ENCODE data around the gene LRRC8B.

Gene LRRC8B

GRCh38 chr1:89530444-89531089 lies 5.9 kb downstream of the LRRC8B start:
- ChIA-PET POLR2A (no interaction called here), CTCF (interaction anchor here (1.2 to 1.8 kb wide), 2 partner anchors 9 to 20 kb away, joined by 4 read pairs; no protein-coding TSS in a partner anchor)
- peaks cover 0 to 3% (median 0%) of the 10 kb centered on the region in 5 experiments for H3K9me3 ChIP-seq (ENCODE audit: control extremely low read depth in 1 of 5, control insufficient read depth in 4 of 5, insufficient read depth in 2 of 5, low read depth in 1 of 5, low read length in 4 of 5)
- 81% methylated on average over 7 of the region's 8 CpGs for WGBS (ENCODE audit: insufficient coverage)
- H3K4me3 ChIP-seq (ENCODE audit: control insufficient read depth in 1 of 7, extremely low read depth in 1 of 7, insufficient read depth in 4 of 7, low read depth in 2 of 7, low read length in 6 of 7) = no peak overlapping the region
- H3K36me3 ChIP-seq (ENCODE audit: control insufficient read depth in 4 of 4, insufficient read depth in 4 of 4, low read length in 3 of 4) = peaks cover 2 to 21% (median 6%) of the 10 kb centered on the region in 4 experiments
- peaks cover 4 to 46% (median 25%) of the 10 kb centered on the region in 4 experiments for H3K4me1 ChIP-seq (ENCODE audit: control extremely low read depth in 1 of 4, control insufficient read depth in 4 of 4, insufficient read depth in 4 of 4, low read length in 3 of 4)
- DNase-seq = no peak
- peak overlapping the region in 1 of 2 experiments; percentile 17 for H3K27ac ChIP-seq (ENCODE audit: insufficient read depth in 1 of 2, low read depth in 1 of 2, low read length in 2 of 2, poor library complexity in 1 of 2, severe bottlenecking in 2 of 2)
- H3K27me3 ChIP-seq (replicated peaks in 2 of 5; ENCODE audit: control insufficient read depth in 4 of 5, insufficient read depth in 5 of 5, low read length in 4 of 5) = no peaks in the 10 kb centered on the region

DNA sequence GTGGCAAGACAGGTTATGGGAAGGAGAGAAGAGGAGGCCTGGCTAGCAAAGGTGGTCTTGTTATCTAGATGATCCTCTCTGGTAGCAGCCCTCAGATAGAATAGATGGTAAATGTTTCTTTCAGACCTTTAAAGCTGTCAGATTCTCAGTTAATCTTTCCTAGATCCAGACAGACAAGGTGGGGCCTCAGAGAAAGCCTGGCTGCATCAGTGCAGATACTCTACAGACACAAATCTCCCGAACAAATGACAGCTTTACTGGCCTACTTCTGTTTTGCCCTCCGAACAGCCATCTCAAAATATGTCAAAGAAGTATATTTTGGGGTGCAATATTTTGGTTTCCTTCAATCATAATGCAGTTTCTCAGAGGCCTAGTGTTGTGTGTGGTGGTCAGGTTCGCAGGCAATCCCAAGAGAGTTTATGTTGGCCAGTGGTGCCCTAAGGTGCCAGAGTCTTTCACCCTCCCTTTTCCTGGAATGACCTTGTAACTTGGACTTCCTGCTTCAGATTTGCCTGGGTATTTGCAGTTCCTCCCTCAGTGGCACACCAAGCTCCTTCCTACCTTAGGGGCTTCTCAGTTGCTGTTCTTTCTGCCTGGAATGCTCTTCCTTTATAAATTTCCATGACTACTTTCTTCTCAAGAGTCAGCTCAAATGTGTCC lies 7.0 kb downstream of the LRRC8B start:
- peaks cover 0 to 3% (median 0%) of the 10 kb centered on the region in 5 experiments for H3K9me3 ChIP-seq (ENCODE audit: control extremely low read depth in 1 of 5, control insufficient read depth in 4 of 5, insufficient read depth in 2 of 5, low read depth in 1 of 5, low read length in 4 of 5)
- no peak for DNase-seq
- WGBS (ENCODE audit: insufficient coverage) = 100% methylated on average over 1 of the region's 3 CpGs
- H3K4me1 ChIP-seq (ENCODE audit: control extremely low read depth in 1 of 4, control insufficient read depth in 4 of 4, insufficient read depth in 4 of 4, low read length in 3 of 4) = peaks cover 0 to 46% (median 21%) of the 10 kb centered on the region in 4 experiments
- H3K27ac ChIP-seq (ENCODE audit: insufficient read depth in 1 of 2, low read depth in 1 of 2, low read length in 2 of 2, poor library complexity in 1 of 2, severe bottlenecking in 2 of 2) = no peak overlapping the region
- ChIA-PET POLR2A (no interaction called here), CTCF (interaction anchor here (1.2 to 1.8 kb wide), 5 partner anchors 9 to 58 kb away, joined by 3 to 4 read pairs (median 4); no protein-coding TSS in a partner anchor)
- no peak overlapping the region for H3K4me3 ChIP-seq (ENCODE audit: control insufficient read depth in 1 of 7, extremely low read depth in 1 of 7, insufficient read depth in 4 of 7, low read depth in 2 of 7, low read length in 6 of 7)
- H3K36me3 ChIP-seq (ENCODE audit: control insufficient read depth in 4 of 4, insufficient read depth in 4 of 4, low read length in 3 of 4) = peaks cover 2 to 21% (median 6%) of the 10 kb centered on the region in 4 experiments
- H3K27me3 ChIP-seq (replicated peaks in 2 of 5; ENCODE audit: control insufficient read depth in 4 of 5, insufficient read depth in 5 of 5, low read length in 4 of 5) = no peaks in the 10 kb centered on the region

DNA sequence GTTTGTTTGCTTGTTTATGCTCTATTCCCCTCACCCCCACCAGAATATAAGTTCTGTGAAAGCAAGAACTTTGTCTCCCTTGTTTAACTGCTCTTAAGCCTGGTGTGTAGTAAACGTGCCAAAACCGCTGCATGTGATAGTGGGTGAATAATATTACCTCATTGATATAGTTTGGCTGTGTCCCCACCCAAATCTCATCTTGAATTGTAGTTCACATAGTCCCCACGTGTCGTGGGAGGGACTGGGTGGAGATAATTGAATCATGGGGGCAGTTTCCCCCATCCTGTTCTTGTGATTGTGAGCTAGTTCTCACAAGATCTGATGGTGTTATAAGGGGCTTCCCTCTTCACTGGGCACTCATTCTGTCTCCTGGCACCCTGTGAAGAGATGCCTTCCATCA lies 7.6 kb downstream of the LRRC8B start:
- no peak for DNase-seq
- H3K9me3 ChIP-seq (ENCODE audit: control extremely low read depth in 1 of 5, control insufficient read depth in 4 of 5, insufficient read depth in 2 of 5, low read depth in 1 of 5, low read length in 4 of 5) = peaks cover 0 to 3% (median 0%) of the 10 kb centered on the region in 5 experiments
- 100% methylated on average over 2 of the region's 4 CpGs for WGBS (ENCODE audit: insufficient coverage)
- peaks cover 2 to 21% (median 6%) of the 10 kb centered on the region in 4 experiments for H3K36me3 ChIP-seq (ENCODE audit: control insufficient read depth in 4 of 4, insufficient read depth in 4 of 4, low read length in 3 of 4)
- ChIA-PET POLR2A (no interaction called here), CTCF (interaction anchor here (1.2 to 1.8 kb wide), 5 partner anchors 8 to 58 kb away, joined by 3 to 4 read pairs (median 4); no protein-coding TSS in a partner anchor)
- no peak overlapping the region for H3K27ac ChIP-seq (ENCODE audit: insufficient read depth in 1 of 2, low read depth in 1 of 2, low read length in 2 of 2, poor library complexity in 1 of 2, severe bottlenecking in 2 of 2)
- H3K27me3 ChIP-seq (replicated peaks in 2 of 5; ENCODE audit: control insufficient read depth in 4 of 5, insufficient read depth in 5 of 5, low read length in 4 of 5) = no peaks in the 10 kb centered on the region
- peaks cover 0 to 46% (median 21%) of the 10 kb centered on the region in 4 experiments for H3K4me1 ChIP-seq (ENCODE audit: control extremely low read depth in 1 of 4, control insufficient read depth in 4 of 4, insufficient read depth in 4 of 4, low read length in 3 of 4)
- no peak overlapping the region for H3K4me3 ChIP-seq (ENCODE audit: control insufficient read depth in 1 of 7, extremely low read depth in 1 of 7, insufficient read depth in 4 of 7, low read depth in 2 of 7, low read length in 6 of 7)

- no peak overlapping the region for H3K4me3 ChIP-seq (ENCODE audit: control insufficient read depth in 1 of 7, extremely low read depth in 1 of 7, insufficient read depth in 4 of 7, low read depth in 2 of 7, low read length in 6 of 7)
- ChIA-PET CTCF (interaction anchor here (1.4 kb wide), 1 partner anchor 8 kb away, joined by 3 read pairs; no protein-coding TSS in a partner anchor), POLR2A (no interaction called here)
- H3K36me3 ChIP-seq (ENCODE audit: control insufficient read depth in 4 of 4, insufficient read depth in 4 of 4, low read length in 3 of 4) = peaks cover 2 to 21% (median 6%) of the 10 kb centered on the region in 4 experiments
- WGBS (ENCODE audit: insufficient coverage) = no CpG with 5 or more reads among the region's 1 CpG
- H3K4me1 ChIP-seq (ENCODE audit: control extremely low read depth in 1 of 4, control insufficient read depth in 4 of 4, insufficient read depth in 4 of 4, low read length in 3 of 4) = peaks cover 3 to 47% (median 21%) of the 10 kb centered on the region in 4 experiments
- H3K9me3 ChIP-seq (ENCODE audit: control extremely low read depth in 1 of 5, control insufficient read depth in 4 of 5, insufficient read depth in 2 of 5, low read depth in 1 of 5, low read length in 4 of 5) = peaks cover 0 to 3% (median 0%) of the 10 kb centered on the region in 5 experiments
- no peaks in the 10 kb centered on the region for H3K27me3 ChIP-seq (replicated peaks in 2 of 5; ENCODE audit: control insufficient read depth in 4 of 5, insufficient read depth in 5 of 5, low read length in 4 of 5)
- H3K27ac ChIP-seq (ENCODE audit: insufficient read depth in 1 of 2, low read depth in 1 of 2, low read length in 2 of 2, poor library complexity in 1 of 2, severe bottlenecking in 2 of 2) = no peak overlapping the region
- no peak for DNase-seq
Observed at GRCh38 chr1:89532866-89533265, 8.2 kb downstream of the LRRC8B start.

- peaks cover 21 to 61% (median 43%) of the 10 kb centered on the region in 4 experiments for H3K4me1 ChIP-seq (ENCODE audit: control extremely low read depth in 1 of 4, control insufficient read depth in 4 of 4, insufficient read depth in 4 of 4, low read length in 3 of 4)
- POLR2A ChIA-PET = no interaction called here
- H3K9me3 ChIP-seq (ENCODE audit: control extremely low read depth in 1 of 5, control insufficient read depth in 4 of 5, insufficient read depth in 2 of 5, low read depth in 1 of 5, low read length in 4 of 5) = peaks cover 0 to 3% (median 0%) of the 10 kb centered on the region in 5 experiments
- peaks cover 0 to 10% (median 1%) of the 10 kb centered on the region in 4 experiments for H3K36me3 ChIP-seq (ENCODE audit: control insufficient read depth in 4 of 4, insufficient read depth in 4 of 4, low read length in 3 of 4)
- H3K4me3 ChIP-seq (ENCODE audit: control insufficient read depth in 1 of 7, extremely low read depth in 1 of 7, insufficient read depth in 4 of 7, low read depth in 2 of 7, low read length in 6 of 7) = peak overlapping the region in 1 of 7 experiments; percentile 2
- DNase-seq = no peak
- peak overlapping the region in 1 of 2 experiments; percentile 36 for H3K27ac ChIP-seq (ENCODE audit: insufficient read depth in 1 of 2, low read depth in 1 of 2, low read length in 2 of 2, poor library complexity in 1 of 2, severe bottlenecking in 2 of 2)
- no CpG with 5 or more reads among the region's 2 CpGs for WGBS (ENCODE audit: insufficient coverage)
- CTCF ChIA-PET = interaction anchor here (1.8 kb wide), 1 partner anchor 52 kb away, joined by 4 read pairs; no protein-coding TSS in a partner anchor
- H3K27me3 ChIP-seq (replicated peaks in 2 of 5; ENCODE audit: control insufficient read depth in 4 of 5, insufficient read depth in 5 of 5, low read length in 4 of 5) = no peaks in the 10 kb centered on the region
Observed at GRCh38 chr1:89535537-89535936, 10.9 kb downstream of the LRRC8B start.

DNA sequence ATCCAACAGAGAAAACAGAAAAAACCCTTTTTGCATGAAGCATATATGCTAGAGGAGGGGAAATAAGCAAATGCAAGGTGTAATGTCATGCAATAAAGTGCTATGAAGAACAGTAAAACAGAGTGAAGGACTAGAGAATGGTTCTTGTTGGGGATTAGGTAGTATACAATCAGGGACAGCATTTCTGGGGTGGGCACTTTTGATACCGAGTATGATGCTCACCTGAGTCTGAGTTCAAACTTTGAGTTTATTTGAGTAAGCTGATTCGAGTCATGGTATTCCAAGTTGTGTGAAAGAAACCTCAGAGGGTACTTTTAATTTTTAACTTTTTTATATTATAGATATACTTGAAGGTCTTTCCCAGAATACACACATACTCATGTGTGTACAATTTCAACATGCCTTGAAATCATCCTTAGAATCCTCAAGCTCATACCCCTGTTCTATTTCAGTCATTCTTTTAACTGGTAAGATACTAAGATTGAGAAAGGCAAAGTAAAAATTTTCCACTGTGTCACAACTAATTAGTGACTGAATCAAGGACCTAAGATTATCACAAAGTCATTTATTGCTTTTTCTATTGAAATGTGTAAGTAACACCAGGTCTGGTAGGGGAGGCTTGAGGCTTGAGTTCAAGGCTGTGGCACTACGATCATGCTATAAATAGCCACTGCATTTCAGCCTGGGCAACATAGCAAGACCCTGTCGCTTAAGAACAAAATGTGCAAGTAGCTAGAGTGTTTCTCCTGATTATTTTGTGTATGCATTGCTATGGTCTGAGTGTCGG lies 12.1 kb downstream of the LRRC8B start:
- POLR2A ChIA-PET = no interaction called here
- CTCF ChIA-PET = interaction anchor here (1.3 to 1.8 kb wide), 2 partner anchors 9 to 53 kb away, joined by 3 to 4 read pairs; no protein-coding TSS in a partner anchor
- no peak overlapping the region for H3K4me3 ChIP-seq (ENCODE audit: control insufficient read depth in 1 of 7, extremely low read depth in 1 of 7, insufficient read depth in 4 of 7, low read depth in 2 of 7, low read length in 6 of 7)
- DNase-seq = no peak
- no peaks in the 10 kb centered on the region for H3K27me3 ChIP-seq (replicated peaks in 2 of 5; ENCODE audit: control insufficient read depth in 4 of 5, insufficient read depth in 5 of 5, low read length in 4 of 5)
- peaks cover 21 to 59% (median 43%) of the 10 kb centered on the region in 4 experiments for H3K4me1 ChIP-seq (ENCODE audit: control extremely low read depth in 1 of 4, control insufficient read depth in 4 of 4, insufficient read depth in 4 of 4, low read length in 3 of 4)
- 97% methylated on average over 4 of the region's 5 CpGs for WGBS (ENCODE audit: insufficient coverage)
- H3K27ac ChIP-seq (ENCODE audit: insufficient read depth in 1 of 2, low read depth in 1 of 2, low read length in 2 of 2, poor library complexity in 1 of 2, severe bottlenecking in 2 of 2) = peak overlapping the region in 1 of 2 experiments; percentile 12
- peaks cover 0 to 5% (median 1%) of the 10 kb centered on the region in 4 experiments for H3K36me3 ChIP-seq (ENCODE audit: control insufficient read depth in 4 of 4, insufficient read depth in 4 of 4, low read length in 3 of 4)
- H3K9me3 ChIP-seq (ENCODE audit: control extremely low read depth in 1 of 5, control insufficient read depth in 4 of 5, insufficient read depth in 2 of 5, low read depth in 1 of 5, low read length in 4 of 5) = peaks cover 0 to 1% (median 0%) of the 10 kb centered on the region in 5 experiments
